NB4 (cell line): ENCODE results near the gene AHRR.

Experiments used
- TF ChIP-seq, protein P1 (sequence below): IDR thresholded peaks from one replicate; pipeline ENCODE4 v1.5.1; 2012; ENCODE audit warnings: low read depth, low read length
- TF ChIP-seq, protein P2 (sequence below): IDR thresholded peaks from 2 replicates; pipeline ENCODE4 v1.6.1; 2011; ENCODE audit warnings: low read depth, low read length

DNA sequence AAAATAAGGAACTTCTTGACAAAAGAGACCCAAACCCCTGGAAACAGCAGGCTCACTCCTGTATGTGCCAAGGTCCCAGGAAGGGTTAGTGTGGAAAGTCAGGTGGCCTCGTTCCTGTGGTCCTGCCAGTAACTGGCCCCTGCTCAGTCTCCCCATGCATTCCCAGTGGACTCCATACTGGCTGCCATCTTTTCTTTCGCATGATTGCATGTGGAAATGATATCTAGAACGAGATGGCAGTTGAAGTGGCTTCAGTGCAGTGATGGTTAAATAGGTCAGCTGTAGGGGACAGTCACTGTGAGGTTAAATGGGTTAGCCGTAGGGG is 30.4 kb downstream of the AHRR start:
- TF ChIP-seq, protein P1, sequence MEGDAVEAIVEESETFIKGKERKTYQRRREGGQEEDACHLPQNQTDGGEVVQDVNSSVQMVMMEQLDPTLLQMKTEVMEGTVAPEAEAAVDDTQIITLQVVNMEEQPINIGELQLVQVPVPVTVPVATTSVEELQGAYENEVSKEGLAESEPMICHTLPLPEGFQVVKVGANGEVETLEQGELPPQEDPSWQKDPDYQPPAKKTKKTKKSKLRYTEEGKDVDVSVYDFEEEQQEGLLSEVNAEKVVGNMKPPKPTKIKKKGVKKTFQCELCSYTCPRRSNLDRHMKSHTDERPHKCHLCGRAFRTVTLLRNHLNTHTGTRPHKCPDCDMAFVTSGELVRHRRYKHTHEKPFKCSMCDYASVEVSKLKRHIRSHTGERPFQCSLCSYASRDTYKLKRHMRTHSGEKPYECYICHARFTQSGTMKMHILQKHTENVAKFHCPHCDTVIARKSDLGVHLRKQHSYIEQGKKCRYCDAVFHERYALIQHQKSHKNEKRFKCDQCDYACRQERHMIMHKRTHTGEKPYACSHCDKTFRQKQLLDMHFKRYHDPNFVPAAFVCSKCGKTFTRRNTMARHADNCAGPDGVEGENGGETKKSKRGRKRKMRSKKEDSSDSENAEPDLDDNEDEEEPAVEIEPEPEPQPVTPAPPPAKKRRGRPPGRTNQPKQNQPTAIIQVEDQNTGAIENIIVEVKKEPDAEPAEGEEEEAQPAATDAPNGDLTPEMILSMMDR, result no peak
- TF ChIP-seq, protein P2, sequence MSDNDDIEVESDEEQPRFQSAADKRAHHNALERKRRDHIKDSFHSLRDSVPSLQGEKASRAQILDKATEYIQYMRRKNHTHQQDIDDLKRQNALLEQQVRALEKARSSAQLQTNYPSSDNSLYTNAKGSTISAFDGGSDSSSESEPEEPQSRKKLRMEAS, result no peak
